ENCODE results near the gene MACROH2A1.

DNA sequence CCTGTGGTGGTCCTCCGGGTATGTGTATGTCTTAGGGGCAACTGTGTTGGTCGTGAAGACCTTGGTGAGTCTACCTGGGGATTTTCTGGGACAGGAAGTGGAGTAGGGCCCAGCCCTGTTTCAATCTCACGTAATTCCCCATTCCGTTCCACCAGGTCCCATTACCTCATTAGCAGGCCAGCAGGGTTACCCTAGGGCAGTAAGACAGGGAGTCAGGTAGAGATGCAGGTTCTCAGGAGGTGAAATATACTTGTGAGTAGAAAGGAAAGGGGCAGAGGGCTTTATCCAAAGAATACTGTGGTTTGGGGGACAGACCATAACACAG, 56.5 kb downstream of the MACROH2A1 start:
- no peak for TF ChIP-seq ZNF565 (CRISPR knock-in tag; conservative IDR thresholded peaks at IDR 0.05; ENCODE audit: low read depth)
- TF ChIP-seq, protein P1, sequence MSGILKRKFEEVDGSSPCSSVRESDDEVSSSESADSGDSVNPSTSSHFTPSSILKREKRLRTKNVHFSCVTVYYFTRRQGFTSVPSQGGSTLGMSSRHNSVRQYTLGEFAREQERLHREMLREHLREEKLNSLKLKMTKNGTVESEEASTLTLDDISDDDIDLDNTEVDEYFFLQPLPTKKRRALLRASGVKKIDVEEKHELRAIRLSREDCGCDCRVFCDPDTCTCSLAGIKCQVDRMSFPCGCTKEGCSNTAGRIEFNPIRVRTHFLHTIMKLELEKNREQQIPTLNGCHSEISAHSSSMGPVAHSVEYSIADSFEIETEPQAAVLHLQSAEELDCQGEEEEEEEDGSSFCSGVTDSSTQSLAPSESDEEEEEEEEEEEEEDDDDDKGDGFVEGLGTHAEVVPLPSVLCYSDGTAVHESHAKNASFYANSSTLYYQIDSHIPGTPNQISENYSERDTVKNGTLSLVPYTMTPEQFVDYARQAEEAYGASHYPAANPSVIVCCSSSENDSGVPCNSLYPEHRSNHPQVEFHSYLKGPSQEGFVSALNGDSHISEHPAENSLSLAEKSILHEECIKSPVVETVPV (CRISPR knock-in tag; IDR thresholded peaks at IDR 0.05) = no peak
- TF ChIP-seq, protein P2, sequence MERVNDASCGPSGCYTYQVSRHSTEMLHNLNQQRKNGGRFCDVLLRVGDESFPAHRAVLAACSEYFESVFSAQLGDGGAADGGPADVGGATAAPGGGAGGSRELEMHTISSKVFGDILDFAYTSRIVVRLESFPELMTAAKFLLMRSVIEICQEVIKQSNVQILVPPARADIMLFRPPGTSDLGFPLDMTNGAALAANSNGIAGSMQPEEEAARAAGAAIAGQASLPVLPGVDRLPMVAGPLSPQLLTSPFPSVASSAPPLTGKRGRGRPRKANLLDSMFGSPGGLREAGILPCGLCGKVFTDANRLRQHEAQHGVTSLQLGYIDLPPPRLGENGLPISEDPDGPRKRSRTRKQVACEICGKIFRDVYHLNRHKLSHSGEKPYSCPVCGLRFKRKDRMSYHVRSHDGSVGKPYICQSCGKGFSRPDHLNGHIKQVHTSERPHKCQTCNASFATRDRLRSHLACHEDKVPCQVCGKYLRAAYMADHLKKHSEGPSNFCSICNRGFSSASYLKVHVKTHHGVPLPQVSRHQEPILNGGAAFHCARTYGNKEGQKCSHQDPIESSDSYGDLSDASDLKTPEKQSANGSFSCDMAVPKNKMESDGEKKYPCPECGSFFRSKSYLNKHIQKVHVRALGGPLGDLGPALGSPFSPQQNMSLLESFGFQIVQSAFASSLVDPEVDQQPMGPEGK (CRISPR knock-in tag; IDR thresholded peaks at IDR 0.05; ENCODE audit: borderline replicate concordance) = no peak
- TF ChIP-seq ARNTL (CRISPR knock-in tag; IDR thresholded peaks at IDR 0.05; ENCODE audit: borderline replicate concordance, low read depth) = no peak
- no peak for TF ChIP-seq ZNF8 (CRISPR knock-in tag; IDR thresholded peaks at IDR 0.05)
- no peak for TF ChIP-seq RARB (CRISPR knock-in tag; IDR thresholded peaks at IDR 0.05)
- no peak for TF ChIP-seq TOX (CRISPR knock-in tag; IDR thresholded peaks at IDR 0.05; ENCODE audit: borderline replicate concordance)
- no peak for TF ChIP-seq GLIS3 (CRISPR knock-in tag; IDR thresholded peaks at IDR 0.05)
- TF ChIP-seq ZC3H10 (CRISPR knock-in tag; IDR thresholded peaks at IDR 0.05) = no peak
- TF ChIP-seq CSDC2 (CRISPR knock-in tag; IDR thresholded peaks at IDR 0.05) = no peak
- TF ChIP-seq, protein P3, sequence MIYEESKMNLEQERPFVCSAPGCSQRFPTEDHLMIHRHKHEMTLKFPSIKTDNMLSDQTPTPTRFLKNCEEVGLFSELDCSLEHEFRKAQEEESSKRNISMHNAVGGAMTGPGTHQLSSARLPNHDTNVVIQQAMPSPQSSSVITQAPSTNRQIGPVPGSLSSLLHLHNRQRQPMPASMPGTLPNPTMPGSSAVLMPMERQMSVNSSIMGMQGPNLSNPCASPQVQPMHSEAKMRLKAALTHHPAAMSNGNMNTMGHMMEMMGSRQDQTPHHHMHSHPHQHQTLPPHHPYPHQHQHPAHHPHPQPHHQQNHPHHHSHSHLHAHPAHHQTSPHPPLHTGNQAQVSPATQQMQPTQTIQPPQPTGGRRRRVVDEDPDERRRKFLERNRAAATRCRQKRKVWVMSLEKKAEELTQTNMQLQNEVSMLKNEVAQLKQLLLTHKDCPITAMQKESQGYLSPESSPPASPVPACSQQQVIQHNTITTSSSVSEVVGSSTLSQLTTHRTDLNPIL (CRISPR knock-in tag; IDR thresholded peaks at IDR 0.05; ENCODE audit: low read depth) = no peak
- no peak for TF ChIP-seq ISL1 (CRISPR knock-in tag; IDR thresholded peaks at IDR 0.05)

All from SK-N-SH treated with all-trans-retinoic acid at 6 μM for 48 hours (cell line).